ENCODE measurements around the gene NFE2L1. TPM values are rescaled to one million over a fixed set of nuclear protein-coding genes. Genes with fewer than 3 reads are reported as not detected.
A peak's percentile ranks its signal among the peaks of the same experiment; 100 is the strongest.

NFE2L1 gene
- polyA plus RNA-seq, 2 of the 4 experiments (the other 2 are of a cell fraction): 108 to 283 TPM

- TF ChIP-seq REST (IDR thresholded peaks at IDR 0.05) (no peak), ZSCAN20 (CRISPR knock-in tag; IDR thresholded peaks at IDR 0.05) (no peak), RCOR1 (IDR thresholded peaks at IDR 0.05; ENCODE audit: low read depth, low read length) (no peak), RFX5 (IDR thresholded peaks at IDR 0.05) (peak; percentile 52; the same call in 1 of the 2 replicates)
Measured at GRCh38 chr17:48107137-48108055, 59.2 kb downstream of the NFE2L1 start, which contains the start of gene SNX11 (continued).

GRCh38 chr17:48110761-48111160, 62.6 kb downstream of the NFE2L1 start:
- Histone ChIP-seq H3K4me3 (no peak overlapping the region), H3K4me2 (no peak overlapping the region), H3K27ac (no peak overlapping the region), H3K9me3 (no peaks in the 10 kb centered on the region), H3K4me1 (peaks cover 9% of the 10 kb centered on the region)
- WGBS (ENCODE audit: missing lambda C conversion rate): 87% methylated on average over 9 of the region's 9 CpGs
- ChIA-PET CTCF (interaction anchor here (0.9 to 7.1 kb wide), 7 partner anchors 13 to 83 kb away, joined by 3 to 54 read pairs (median 3); no protein-coding TSS in a partner anchor), POLR2A (no interaction called here)
- ATAC-seq (no peak), FAIRE-seq (no peak), DNase-seq (ENCODE audit: low read depth in 1 of 2, low spot score in 1 of 2) (no peak)
- TF ChIP-seq HOXB13 (CRISPR knock-in tag; IDR thresholded peaks at IDR 0.05; ENCODE audit: low read depth) (no peak), ZSCAN20 (CRISPR knock-in tag; IDR thresholded peaks at IDR 0.05) (no peak), PHF8 (IDR thresholded peaks at IDR 0.05; ENCODE audit: borderline replicate concordance, low read depth) (no peak), BHLHE40 (IDR thresholded peaks at IDR 0.05; ENCODE audit: low read depth, low read length) (no peak), POLR2A (IDR thresholded peaks at IDR 0.05; ENCODE audit: low read length) (no peak), NPAS2 (CRISPR knock-in tag; IDR thresholded peaks at IDR 0.05; ENCODE audit: borderline replicate concordance) (no peak), JUN (IDR thresholded peaks at IDR 0.05) (no peak), CEBPB (IDR thresholded peaks at IDR 0.05) (no peak), SMC3 (IDR thresholded peaks at IDR 0.05) (no peak), EHMT2 (IDR thresholded peaks at IDR 0.05; ENCODE audit: low read depth) (no peak), FOSB (CRISPR knock-in tag; IDR thresholded peaks at IDR 0.05) (no peak), RNF2 (IDR thresholded peaks at IDR 0.05; ENCODE audit: borderline replicate concordance, low read depth) (no peak), RAD21 (conservative IDR thresholded peaks at IDR 0.05 in 1 of 2, IDR thresholded peaks at IDR 0.05 in 1 of 2) (no peak), KDM5A (IDR thresholded peaks at IDR 0.05) (no peak), PBX3 (IDR thresholded peaks at IDR 0.05) (no peak), ESRRA (IDR thresholded peaks at IDR 0.05; ENCODE audit: borderline replicate concordance, low read length) (no peak), CBX2 (IDR thresholded peaks at IDR 0.05; ENCODE audit: borderline replicate concordance, low read depth) (no peak)

Small RNA genes within 50 kb of the gene (small RNA-seq; reads per million reads assigned to genes)
- gene AC004477.2 (0 reads per million in 6 experiments), gene MIR152 (55.2 to 3,480 (median 3,121) reads per million in 6 experiments), gene RNU6-1201P (0 to 0.69 (median 0.29) reads per million in 6 experiments)

Other genes with a start within 250 kb of the NFE2L1 start
- 7.0 and 7.1 TPM in 2 replicates for gene OSBPL7, start 226.6 kb upstream of the NFE2L1 start, polyA plus RNA-seq (2011; rRNA removed)
- 11.4 to 16.9 TPM (median 15.4 TPM) in 3 replicates for gene OSBPL7, start 226.6 kb upstream of the NFE2L1 start, polyA plus RNA-seq (2017; fragmentation: RNase III; extraction: RNeasy Plus Mini Kit Qiagen cat#74134 plus additional on column Dnase treatment)
- 97.7 and 103 TPM in 2 replicates for gene MRPL10, start 216.8 kb upstream of the NFE2L1 start, polyA plus RNA-seq (2011; rRNA removed)
- gene MRPL10, start 216.8 kb upstream of the NFE2L1 start, polyA plus RNA-seq (2017; fragmentation: RNase III; extraction: RNeasy Plus Mini Kit Qiagen cat#74134 plus additional on column Dnase treatment): 56.8 to 62.8 TPM (median 62.0 TPM) in 3 replicates
- gene LRRC46, start 216.7 kb upstream of the NFE2L1 start, polyA plus RNA-seq (2011; rRNA removed): 1.7 and 2.7 TPM in 2 replicates
- gene LRRC46, start 216.7 kb upstream of the NFE2L1 start, polyA plus RNA-seq (2017; fragmentation: RNase III; extraction: RNeasy Plus Mini Kit Qiagen cat#74134 plus additional on column Dnase treatment): 2.3 to 3.0 TPM (median 2.5 TPM) in 3 replicates
- gene SCRN2, start 207.1 kb upstream of the NFE2L1 start, polyA plus RNA-seq (2011; rRNA removed): 20.7 and 25.8 TPM in 2 replicates
- 37.3 to 47.7 TPM (median 43.7 TPM) in 3 replicates for gene SCRN2, start 207.1 kb upstream of the NFE2L1 start, polyA plus RNA-seq (2017; fragmentation: RNase III; extraction: RNeasy Plus Mini Kit Qiagen cat#74134 plus additional on column Dnase treatment)
- gene SP6, start 197.2 kb upstream of the NFE2L1 start, polyA plus RNA-seq (2011; rRNA removed): 0.61 and 0.67 TPM in 2 replicates
- 2.0 to 2.3 TPM (median 2.1 TPM) in 3 replicates for gene SP6, start 197.2 kb upstream of the NFE2L1 start, polyA plus RNA-seq (2017; fragmentation: RNase III; extraction: RNeasy Plus Mini Kit Qiagen cat#74134 plus additional on column Dnase treatment)
- gene SP2, start 152.1 kb upstream of the NFE2L1 start, polyA plus RNA-seq (2011; rRNA removed): 6.2 and 8.0 TPM in 2 replicates
- 10.5 to 13.4 TPM (median 11.6 TPM) in 3 replicates for gene SP2, start 152.1 kb upstream of the NFE2L1 start, polyA plus RNA-seq (2017; fragmentation: RNase III; extraction: RNeasy Plus Mini Kit Qiagen cat#74134 plus additional on column Dnase treatment)
- 40.8 and 43.4 TPM in 2 replicates for gene PNPO, start 106.8 kb upstream of the NFE2L1 start, polyA plus RNA-seq (2011; rRNA removed)
- 28.7 to 29.8 TPM (median 29.5 TPM) in 3 replicates for gene PNPO, start 106.8 kb upstream of the NFE2L1 start, polyA plus RNA-seq (2017; fragmentation: RNase III; extraction: RNeasy Plus Mini Kit Qiagen cat#74134 plus additional on column Dnase treatment)
- gene PRR15L, start 90.5 kb upstream of the NFE2L1 start, polyA plus RNA-seq (2011; rRNA removed): 2.2 and 3.7 TPM in 2 replicates
- 0.88 to 1.6 TPM (median 1.1 TPM) in 3 replicates for gene PRR15L, start 90.5 kb upstream of the NFE2L1 start, polyA plus RNA-seq (2017; fragmentation: RNase III; extraction: RNeasy Plus Mini Kit Qiagen cat#74134 plus additional on column Dnase treatment)
- 124 and 179 TPM in 2 replicates for gene CDK5RAP3, start 77.2 kb upstream of the NFE2L1 start, polyA plus RNA-seq (2011; rRNA removed)
- 135 to 165 TPM (median 164 TPM) in 3 replicates for gene CDK5RAP3, start 77.2 kb upstream of the NFE2L1 start, polyA plus RNA-seq (2017; fragmentation: RNase III; extraction: RNeasy Plus Mini Kit Qiagen cat#74134 plus additional on column Dnase treatment)
- 19.1 and 19.3 TPM in 2 replicates for gene COPZ2, start 10.6 kb upstream of the NFE2L1 start, polyA plus RNA-seq (2011; rRNA removed)
- 10.6 to 11.0 TPM (median 10.9 TPM) in 3 replicates for gene COPZ2, start 10.6 kb upstream of the NFE2L1 start, polyA plus RNA-seq (2017; fragmentation: RNase III; extraction: RNeasy Plus Mini Kit Qiagen cat#74134 plus additional on column Dnase treatment)
- 69.6 and 84.4 TPM in 2 replicates for gene CBX1, start 53.1 kb downstream of the NFE2L1 start, polyA plus RNA-seq (2011; rRNA removed)
- 155 to 173 TPM (median 170 TPM) in 3 replicates for gene CBX1, start 53.1 kb downstream of the NFE2L1 start, polyA plus RNA-seq (2017; fragmentation: RNase III; extraction: RNeasy Plus Mini Kit Qiagen cat#74134 plus additional on column Dnase treatment)
- 28.4 and 30.9 TPM in 2 replicates for gene SNX11, start 59.4 kb downstream of the NFE2L1 start, polyA plus RNA-seq (2011; rRNA removed)
- 22.2 to 23.5 TPM (median 22.3 TPM) in 3 replicates for gene SNX11, start 59.4 kb downstream of the NFE2L1 start, polyA plus RNA-seq (2017; fragmentation: RNase III; extraction: RNeasy Plus Mini Kit Qiagen cat#74134 plus additional on column Dnase treatment)

Data from A549 (cell line).